IMR-90 (cell line): ENCODE measurements around the gene MAGI2. TPM values are rescaled to one million over a fixed set of nuclear protein-coding genes. Genes with fewer than 3 reads are reported as not detected.

Source experiments
- ATAC-seq: fragments of 200-7000 bp; cut with Tn5 transposase; 2 replicates; pipeline ENCODE4 v1.9.1; 2020; ENCODE audit warnings: low read depth, mild to moderate bottlenecking, moderate library complexity
- BruUV-seq: library from RNA; stranded (reverse); fragments of 400-500 nt; replicated peaks from 2 replicates; lab custom pipeline; 2021; lab: Mats Ljungman, UMichigan
- CTCF ChIA-PET: fragments of 300-600 bp; formaldehyde crosslinking; extraction: SDS; loops from one replicate; lab custom pipeline; 2021; ENCODE audit warnings: antibody characterized with exemption; lab: Yijun Ruan, JAX
- POLR2A ChIA-PET: fragments of 300-600 bp; sonication (Branson Sonifier 250); formaldehyde crosslinking; loops from one replicate; lab custom pipeline; 2022; ENCODE audit warnings: antibody characterized with exemption; ENCODE audit not compliant: unreplicated experiment; lab: Charles Lee
- DNase-seq: peaks from one replicate; pipeline ENCODE4 v3.0.0; 2013
- H2AFZ ChIP-seq: replicated peaks from 2 replicates; pipeline ENCODE3; 2013; ENCODE audit warnings: low read length, mild to moderate bottlenecking; ENCODE audit not compliant: poor library complexity
- H2AK5ac ChIP-seq: 2 replicates; pipeline ENCODE4 v1.6.1; 2013; ENCODE audit warnings: low read depth, low read length, inconsistent platforms
- H2AK9ac ChIP-seq: replicated peaks from 2 replicates; pipeline ENCODE3; 2013; ENCODE audit warnings: mild to moderate bottlenecking, low read depth, low read length, moderate library complexity; ENCODE audit not compliant: poor library complexity
- H2BK120ac ChIP-seq: 2 replicates; pipeline ENCODE4 v1.6.1; 2013; ENCODE audit warnings: low read depth, low read length, inconsistent platforms
- H2BK15ac ChIP-seq: 3 replicates; pipeline ENCODE4 v1.6.1; 2013; ENCODE audit warnings: low read depth, low read length, inconsistent platforms
- H2BK20ac ChIP-seq: 2 replicates; pipeline ENCODE4 v1.6.1; 2013; ENCODE audit warnings: low read depth, mild to moderate bottlenecking, inconsistent platforms, low read length, moderate library complexity
- H2BK5ac ChIP-seq: 2 replicates; pipeline ENCODE4 v1.6.1; 2013; ENCODE audit warnings: mild to moderate bottlenecking, low read depth, low read length, inconsistent platforms; ENCODE audit not compliant: poor library complexity, severe bottlenecking
- H3K14ac ChIP-seq: replicated peaks from 2 replicates; pipeline ENCODE4 v1.6.1; 2013; ENCODE audit warnings: low read depth, low read length, inconsistent platforms
- H3K18ac ChIP-seq: 2 replicates; pipeline ENCODE4 v1.6.1; 2013; ENCODE audit warnings: low read depth, low read length, control low read depth
- H3K23ac ChIP-seq: 2 replicates; pipeline ENCODE4 v1.6.1; 2013; ENCODE audit warnings: low read depth, low read length, inconsistent platforms
- H3K27ac ChIP-seq: 2 replicates; pipeline ENCODE4 v1.5.1; 2013; ENCODE audit warnings: mild to moderate bottlenecking, control low read depth, low read length; ENCODE audit not compliant: insufficient read depth
- H3K27me3 ChIP-seq: 2 replicates; pipeline ENCODE4 v1.6.1; 2013; ENCODE audit warnings: low read length; ENCODE audit not compliant: control insufficient read depth, insufficient read depth
- H3K36me3 ChIP-seq: 2 replicates; pipeline ENCODE4 v1.6.1; 2013; ENCODE audit warnings: low read length, mixed read lengths; ENCODE audit not compliant: control insufficient read depth, insufficient read depth
- H3K4ac ChIP-seq: 2 replicates; pipeline ENCODE4 v1.6.1; 2013; ENCODE audit warnings: low read depth, low read length, inconsistent platforms
- H3K4me1 ChIP-seq: 2 replicates; pipeline ENCODE4 v1.6.1; 2013; ENCODE audit warnings: low read length, mixed read lengths; ENCODE audit not compliant: control insufficient read depth, insufficient read depth
- H3K4me2 ChIP-seq: 2 replicates; pipeline ENCODE4 v1.6.1; 2013; ENCODE audit warnings: low read depth, mild to moderate bottlenecking, control low read depth, low read length, moderate library complexity
- H3K4me3 ChIP-seq: 2 replicates; pipeline ENCODE4 v1.5.1; 2013; ENCODE audit warnings: low read depth, mild to moderate bottlenecking, control low read depth, low read length, moderate library complexity; ENCODE audit not compliant: insufficient read depth
- H3K56ac ChIP-seq: 2 replicates; pipeline ENCODE4 v1.6.1; 2013; ENCODE audit warnings: low read length, inconsistent platforms; ENCODE audit not compliant: insufficient read depth; ENCODE audit errors: extremely low read depth
- H3K79me1 ChIP-seq, 2 experiments: 2 replicates each; pipeline ENCODE4 v1.6.1; 2013; ENCODE audit warnings: low read length in 2 of 2, inconsistent platforms in 1 of 2, low read depth in 1 of 2
- H3K9ac ChIP-seq: 2 replicates; pipeline ENCODE4 v1.6.1; 2013; ENCODE audit warnings: low read depth, low read length, control low read depth
- H3K9me1 ChIP-seq: 2 replicates; pipeline ENCODE4 v1.6.1; 2013; ENCODE audit warnings: low read length, inconsistent platforms; ENCODE audit not compliant: insufficient read depth
- H3K9me3 ChIP-seq: 2 replicates; pipeline ENCODE4 v1.6.1; 2013; ENCODE audit warnings: low read length; ENCODE audit not compliant: control insufficient read depth, insufficient read depth
- H4K20me1 ChIP-seq: 2 replicates; pipeline ENCODE4 v1.6.1; 2013; ENCODE audit warnings: low read length, inconsistent platforms; ENCODE audit not compliant: insufficient read depth
- H4K5ac ChIP-seq: 2 replicates; pipeline ENCODE4 v1.6.1; 2013; ENCODE audit warnings: mild to moderate bottlenecking, low read depth, low read length, control low read depth
- H4K8ac ChIP-seq, 2 experiments: 2 replicates each; pipeline ENCODE4 v1.6.1; 2013; ENCODE audit warnings: low read depth in 2 of 2, low read length in 2 of 2, control low read depth in 1 of 2, inconsistent platforms in 1 of 2
- H4K91ac ChIP-seq: 2 replicates; pipeline ENCODE4 v1.6.1; 2013; ENCODE audit warnings: low read depth, low read length, inconsistent platforms; ENCODE audit not compliant: insufficient read depth
- BHLHE40 ChIP-seq: fragments of 150-350 bp; IDR thresholded peaks from 2 replicates; pipeline ENCODE4 v1.6.1; 2016; ENCODE audit warnings: mild to moderate bottlenecking, low read depth, low read length
- CEBPB ChIP-seq: IDR thresholded peaks from 2 replicates; pipeline ENCODE4 v1.6.1; 2012; ENCODE audit warnings: low read depth, low read length, improper control_type of control experiment
- CHD1 ChIP-seq: IDR thresholded peaks from 2 replicates; pipeline ENCODE4 v1.6.1; 2012; ENCODE audit warnings: low read depth, low read length, improper control_type of control experiment
- FOS ChIP-seq: fragments of 150-350 bp; IDR thresholded peaks from 2 replicates; pipeline ENCODE4 v1.6.1; 2016; ENCODE audit warnings: low read depth, low read length
- MAFK ChIP-seq: IDR thresholded peaks from 2 replicates; pipeline ENCODE4 v1.6.1; 2012; ENCODE audit warnings: low read depth, low read length, improper control_type of control experiment
- MAZ ChIP-seq: IDR thresholded peaks from 2 replicates; pipeline ENCODE4 v1.6.1; 2012; ENCODE audit warnings: low read depth, mild to moderate bottlenecking, low read length, improper control_type of control experiment, moderate library complexity, borderline replicate concordance
- MXI1 ChIP-seq: IDR thresholded peaks from 2 replicates; pipeline ENCODE4 v1.6.1; 2012; ENCODE audit warnings: low read depth, mild to moderate bottlenecking, low read length, moderate library complexity, borderline replicate concordance
- NFE2L2 ChIP-seq: fragments of 150-350 bp; IDR thresholded peaks from 2 replicates; pipeline ENCODE4 v1.6.1; 2016; ENCODE audit warnings: low read depth, mild to moderate bottlenecking, low read length
- POLR2A ChIP-seq: IDR thresholded peaks from 2 replicates; pipeline ENCODE4 v1.6.1; 2012; ENCODE audit warnings: mild to moderate bottlenecking, low read depth, low read length
- RAD21 ChIP-seq: IDR thresholded peaks from 2 replicates; pipeline ENCODE4 v1.6.1; 2012; ENCODE audit warnings: low read length, improper control_type of control experiment
- RCOR1 ChIP-seq: IDR thresholded peaks from 2 replicates; pipeline ENCODE4 v1.6.1; 2012; ENCODE audit warnings: mild to moderate bottlenecking, low read length, improper control_type of control experiment; ENCODE audit not compliant: insufficient replicate concordance
- RFX5 ChIP-seq: IDR thresholded peaks from 2 replicates; pipeline ENCODE4 v1.8.0; 2012; ENCODE audit warnings: low read depth, mild to moderate bottlenecking, low read length, moderate library complexity
- SMC3 ChIP-seq: fragments of 150-350 bp; IDR thresholded peaks from 2 replicates; pipeline ENCODE4 v1.6.1; 2016; ENCODE audit warnings: low read depth, mild to moderate bottlenecking, antibody characterized with exemption, low read length, moderate library complexity
- WGBS, 2 experiments: methylation state at CpG; one replicate each; pipeline versions ENCODE4 v1.1.5 to v1.1.7; 2013; ENCODE audit warnings: missing lambda C conversion rate in 2 of 2; ENCODE audit not compliant: insufficient read length in 1 of 2; ENCODE audit errors: extremely low coverage in 2 of 2; 5-methylcytosine and 5-hydroxymethylcytosine counted together
- dilution Hi-C: fragments of 300-500 bp; cut with HindIII; formaldehyde crosslinking; loops from one replicate; pipeline ENCODE4 v1.14.3; 2018; ENCODE audit warnings: low sequenced_read_pairs; ENCODE audit not compliant: unreplicated experiment
- in situ Hi-C: fragments of 300-500 bp; cut with MboI; formaldehyde crosslinking; loops from 3 replicates; pipeline ENCODE4 v1.14.3; 2019; ENCODE audit warnings: low sequenced_read_pairs, inconsistent platforms, mixed read lengths
- intact Hi-C: fragments of 100-400 bp; cut with micrococcal nuclease; formaldehyde crosslinking; loops from 2 replicates; pipeline ENCODE4 v1.10.0; 2022
- polyA plus RNA-seq, 3 experiments: library from polyadenylated mRNA; depleted of rRNA; stranded (reverse); fragments of >200 nt; gene quantifications; 2 replicates each; pipeline ENCODE4 v1.2.3, GENCODE V29; 2012; ENCODE audit warnings: low replicate concordance in 1 of 3
- total RNA-seq: library from RNA; depleted of rRNA; stranded (reverse); fragments of >200 nt; gene quantifications from 2 replicates; pipeline ENCODE4 v1.2.3, GENCODE V29; 2012
- TF ChIP-seq, protein P1 (sequence below): fragments of 150-350 bp; IDR thresholded peaks from 2 replicates; pipeline ENCODE4 v1.6.1; 2016; ENCODE audit warnings: low read depth, mild to moderate bottlenecking, low read length, moderate library complexity, borderline replicate concordance
- TF ChIP-seq, protein P2 (sequence below): fragments of 150-350 bp; IDR thresholded peaks from 2 replicates; pipeline ENCODE4 v1.6.1; 2017; ENCODE audit warnings: mild to moderate bottlenecking, antibody characterized with exemption, low read length, low read depth
- TF ChIP-seq, protein P3 (sequence below): conservative IDR thresholded peaks from 2 replicates; pipeline ENCODE4 v1.5.1; 2012; ENCODE audit warnings: mild to moderate bottlenecking, low read depth, low read length, improper control_type of control experiment

Gene MAGI2
- total and polyA plus RNA-seq, 2 of the 4 experiments (the other 2 are of a cell fraction), result 2.5 to 17.9 TPM

DNA sequence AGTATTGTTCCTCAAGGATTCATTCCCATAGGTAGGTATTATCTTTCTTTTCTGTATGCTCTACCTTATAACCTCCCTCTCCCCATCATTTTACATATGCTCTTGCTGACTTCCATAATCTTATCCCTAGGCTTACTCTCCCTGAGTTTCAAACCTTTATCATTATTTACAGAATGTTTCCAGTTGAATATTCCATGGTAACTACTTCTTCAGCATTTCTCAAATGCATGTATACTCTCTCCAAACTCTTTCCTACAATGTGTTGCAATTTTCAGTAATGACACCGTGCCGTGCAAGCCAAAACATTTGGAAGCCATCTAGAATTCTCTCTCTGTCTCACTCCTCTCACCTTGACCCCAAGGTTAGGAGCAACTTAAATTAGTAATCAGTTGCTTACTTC is 548.5 kb downstream of the MAGI2 start:
- DNase-seq, result no peak
- ChIA-PET CTCF (no interaction called here), POLR2A (no interaction called here)
- Histone ChIP-seq H2BK120ac (no peak overlapping the region), H3K4ac (no peak overlapping the region), H2AK5ac (no peak overlapping the region), H2AK9ac (no peak overlapping the region), H3K9me1 (no peaks in the 10 kb centered on the region), H3K27ac (no peak overlapping the region), H4K20me1 (no peaks in the 10 kb centered on the region), H3K14ac (no peak overlapping the region), H2BK5ac (no peak overlapping the region), H3K18ac (no peak overlapping the region), H3K27me3 (no peaks in the 10 kb centered on the region), H3K23ac (no peak overlapping the region), H4K5ac (no peak overlapping the region), H3K9me3 (0 out of 2 replicates have a peak, but pooled peaks cover 2% of the 10 kb centered on the region), H3K56ac (no peak overlapping the region), H3K36me3 (no peaks in the 10 kb centered on the region), H4K8ac (no peak overlapping the region), H2BK20ac (no peak overlapping the region), H4K91ac (no peak overlapping the region), H3K79me1 (no peaks in the 10 kb centered on the region), H3K4me3 (no peak overlapping the region), H2BK15ac (no peak overlapping the region), H2AFZ (no peak overlapping the region), H3K4me2 (no peak overlapping the region), H3K9ac (no peak overlapping the region), H3K4me1 (no peaks in the 10 kb centered on the region)
- TF ChIP-seq RAD21, result no peak
- no peak for TF ChIP-seq POLR2A
- TF ChIP-seq CHD1, result no peak
- TF ChIP-seq FOS, result no peak
- no peak for TF ChIP-seq SMC3
- no peak for TF ChIP-seq MAZ
- TF ChIP-seq MXI1, result no peak
- TF ChIP-seq CEBPB, result no peak
- no peak for TF ChIP-seq RFX5
- no peak for TF ChIP-seq BHLHE40
- TF ChIP-seq MAFK, result no peak
- no peak for TF ChIP-seq NFE2L2
- TF ChIP-seq, protein P1, sequence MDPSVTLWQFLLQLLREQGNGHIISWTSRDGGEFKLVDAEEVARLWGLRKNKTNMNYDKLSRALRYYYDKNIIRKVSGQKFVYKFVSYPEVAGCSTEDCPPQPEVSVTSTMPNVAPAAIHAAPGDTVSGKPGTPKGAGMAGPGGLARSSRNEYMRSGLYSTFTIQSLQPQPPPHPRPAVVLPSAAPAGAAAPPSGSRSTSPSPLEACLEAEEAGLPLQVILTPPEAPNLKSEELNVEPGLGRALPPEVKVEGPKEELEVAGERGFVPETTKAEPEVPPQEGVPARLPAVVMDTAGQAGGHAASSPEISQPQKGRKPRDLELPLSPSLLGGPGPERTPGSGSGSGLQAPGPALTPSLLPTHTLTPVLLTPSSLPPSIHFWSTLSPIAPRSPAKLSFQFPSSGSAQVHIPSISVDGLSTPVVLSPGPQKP, result no peak
- TF ChIP-seq, protein P2, sequence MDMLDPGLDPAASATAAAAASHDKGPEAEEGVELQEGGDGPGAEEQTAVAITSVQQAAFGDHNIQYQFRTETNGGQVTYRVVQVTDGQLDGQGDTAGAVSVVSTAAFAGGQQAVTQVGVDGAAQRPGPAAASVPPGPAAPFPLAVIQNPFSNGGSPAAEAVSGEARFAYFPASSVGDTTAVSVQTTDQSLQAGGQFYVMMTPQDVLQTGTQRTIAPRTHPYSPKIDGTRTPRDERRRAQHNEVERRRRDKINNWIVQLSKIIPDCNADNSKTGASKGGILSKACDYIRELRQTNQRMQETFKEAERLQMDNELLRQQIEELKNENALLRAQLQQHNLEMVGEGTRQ, result no peak
- TF ChIP-seq, protein P3, sequence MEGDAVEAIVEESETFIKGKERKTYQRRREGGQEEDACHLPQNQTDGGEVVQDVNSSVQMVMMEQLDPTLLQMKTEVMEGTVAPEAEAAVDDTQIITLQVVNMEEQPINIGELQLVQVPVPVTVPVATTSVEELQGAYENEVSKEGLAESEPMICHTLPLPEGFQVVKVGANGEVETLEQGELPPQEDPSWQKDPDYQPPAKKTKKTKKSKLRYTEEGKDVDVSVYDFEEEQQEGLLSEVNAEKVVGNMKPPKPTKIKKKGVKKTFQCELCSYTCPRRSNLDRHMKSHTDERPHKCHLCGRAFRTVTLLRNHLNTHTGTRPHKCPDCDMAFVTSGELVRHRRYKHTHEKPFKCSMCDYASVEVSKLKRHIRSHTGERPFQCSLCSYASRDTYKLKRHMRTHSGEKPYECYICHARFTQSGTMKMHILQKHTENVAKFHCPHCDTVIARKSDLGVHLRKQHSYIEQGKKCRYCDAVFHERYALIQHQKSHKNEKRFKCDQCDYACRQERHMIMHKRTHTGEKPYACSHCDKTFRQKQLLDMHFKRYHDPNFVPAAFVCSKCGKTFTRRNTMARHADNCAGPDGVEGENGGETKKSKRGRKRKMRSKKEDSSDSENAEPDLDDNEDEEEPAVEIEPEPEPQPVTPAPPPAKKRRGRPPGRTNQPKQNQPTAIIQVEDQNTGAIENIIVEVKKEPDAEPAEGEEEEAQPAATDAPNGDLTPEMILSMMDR, result no peak
- no peak for TF ChIP-seq RCOR1
- no TSS peak for BruUV-seq
- no peak for ATAC-seq
- 20% methylated on average over 2 of the region's 2 CpGs; no CpG with 5 or more reads in 1 of the 2 experiments for WGBS, 2 experiments
- intact Hi-C loops, result no loop called here
- in situ Hi-C loops, result no loop called here
- dilution Hi-C loops, result no loop called here
